Body of pancreas (tissue), 4 donors: ENCODE data around the gene ART1.

Source experiments
- POLR2A ChIP-seq, 3 donors: fragments of 450-650 bp; IDR thresholded peaks; one replicate each; pipeline ENCODE4 v1.6.1; 2016; ENCODE audit warnings: antibody characterized with exemption in 3 of 3, mild to moderate bottlenecking in 2 of 3
- TF ChIP-seq, protein P1 (sequence below), 7 experiments: fragments of 450-650 bp in 4 of 7; fragments of 200-600 bp in 3 of 7; sonication (generic) in 3 of 7; IDR thresholded peaks; one replicate each; pipeline ENCODE4 v1.5.1; 2016 to 2019; ENCODE audit warnings: antibody characterized with exemption in 7 of 7

DNA sequence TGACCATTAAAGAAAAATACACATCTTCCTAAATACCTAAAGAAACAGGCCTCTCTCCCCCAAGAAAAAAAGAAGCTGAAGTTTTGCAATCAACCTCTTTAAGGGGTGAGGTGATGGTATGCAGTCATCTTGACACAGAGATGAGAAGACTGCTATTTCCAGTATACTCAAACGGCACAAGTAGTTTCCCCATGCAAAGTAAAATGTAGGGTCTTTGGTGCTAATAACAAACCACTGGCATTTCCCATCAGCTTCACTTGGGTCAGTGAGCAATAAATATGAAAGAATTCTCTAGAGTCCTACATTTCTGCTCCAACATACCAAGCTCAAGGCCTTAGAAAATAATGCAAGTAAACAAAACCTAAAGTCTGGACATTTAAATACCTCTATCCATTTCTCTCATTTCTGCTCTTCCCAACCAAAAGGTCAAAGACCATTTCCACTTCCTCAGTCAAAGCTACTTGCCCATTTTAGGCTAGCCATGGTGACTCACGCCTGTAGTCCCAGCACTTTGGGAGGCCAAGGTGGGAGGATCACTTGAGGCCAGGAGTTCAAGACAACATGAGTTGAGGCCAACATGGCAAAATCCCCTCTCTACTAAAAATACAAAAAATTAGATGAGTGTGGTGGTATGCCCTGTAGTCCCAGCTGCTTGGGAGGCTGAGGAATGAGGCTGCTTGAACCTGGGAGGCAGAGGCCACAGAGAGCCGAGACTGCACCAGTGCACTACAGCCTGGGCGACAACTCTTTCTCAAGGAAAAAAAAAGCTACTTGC is 65.7 kb downstream of the ART1 start:
- TF ChIP-seq, protein P1, sequence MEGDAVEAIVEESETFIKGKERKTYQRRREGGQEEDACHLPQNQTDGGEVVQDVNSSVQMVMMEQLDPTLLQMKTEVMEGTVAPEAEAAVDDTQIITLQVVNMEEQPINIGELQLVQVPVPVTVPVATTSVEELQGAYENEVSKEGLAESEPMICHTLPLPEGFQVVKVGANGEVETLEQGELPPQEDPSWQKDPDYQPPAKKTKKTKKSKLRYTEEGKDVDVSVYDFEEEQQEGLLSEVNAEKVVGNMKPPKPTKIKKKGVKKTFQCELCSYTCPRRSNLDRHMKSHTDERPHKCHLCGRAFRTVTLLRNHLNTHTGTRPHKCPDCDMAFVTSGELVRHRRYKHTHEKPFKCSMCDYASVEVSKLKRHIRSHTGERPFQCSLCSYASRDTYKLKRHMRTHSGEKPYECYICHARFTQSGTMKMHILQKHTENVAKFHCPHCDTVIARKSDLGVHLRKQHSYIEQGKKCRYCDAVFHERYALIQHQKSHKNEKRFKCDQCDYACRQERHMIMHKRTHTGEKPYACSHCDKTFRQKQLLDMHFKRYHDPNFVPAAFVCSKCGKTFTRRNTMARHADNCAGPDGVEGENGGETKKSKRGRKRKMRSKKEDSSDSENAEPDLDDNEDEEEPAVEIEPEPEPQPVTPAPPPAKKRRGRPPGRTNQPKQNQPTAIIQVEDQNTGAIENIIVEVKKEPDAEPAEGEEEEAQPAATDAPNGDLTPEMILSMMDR (IDR thresholded peaks at IDR 0.05), result no peak
- no peak for TF ChIP-seq POLR2A (IDR thresholded peaks at IDR 0.05)
